ENCODE results near the gene NUFIP1. TPM values are rescaled to one million over a fixed set of nuclear protein-coding genes. Genes with fewer than 3 reads are reported as not detected.
"Not testable (repeated sequence)": the region's sequence is repeated elsewhere in the genome, so short reads cannot be mapped to it uniquely, and the experiment has no call there.

The NUFIP1 gene
- polyA plus RNA-seq, 1 donor (not counting 4 experiments of a cell fraction or from before 2014, with no cell fraction given) = 3.3 TPM

GRCh38 chr13:44951184-44951583 lies 38.1 kb downstream of the NUFIP1 start:
- dilution Hi-C loops (cut with MboI; ENCODE audit: extremely low pct_ligation_motif_present, low sequenced_read_pairs) = no loop called here
- no peak overlapping the region for H3K4me3 ChIP-seq (ENCODE audit: control insufficient read depth in 2 of 3, extremely low read depth in 1 of 3, insufficient read depth in 2 of 3, low read depth in 1 of 3, low read length in 3 of 3)
- H3K9me3 ChIP-seq (ENCODE audit: control insufficient read depth, low read depth, low read length) = no peaks in the 10 kb centered on the region
- no peaks in the 10 kb centered on the region for H3K4me1 ChIP-seq (ENCODE audit: control insufficient read depth, extremely low read depth, insufficient read depth, low read length)
- FAIRE-seq (no peak), DNase-seq (ENCODE audit: low read depth, low spot score) (no peak)
- no peak overlapping the region for H3K27ac ChIP-seq (ENCODE audit: control insufficient read depth, insufficient read depth, low read length)
- H3K4me2 ChIP-seq (ENCODE audit: control insufficient read depth, extremely low read depth, insufficient read depth, low read depth, low read length) = no peak overlapping the region
- H3K79me2 ChIP-seq (ENCODE audit: control insufficient read depth, insufficient read depth, low read length) = no peaks in the 10 kb centered on the region
- H3K9me1 ChIP-seq (ENCODE audit: control insufficient read depth, extremely low read depth, insufficient read depth, low read length) = no peaks in the 10 kb centered on the region
- H4K20me1 ChIP-seq (ENCODE audit: control insufficient read depth, extremely low read depth, insufficient read depth, low read length) = no peaks in the 10 kb centered on the region
- TF ChIP-seq CTCF (optimal IDR thresholded peaks at IDR 0.05 in 1 of 3, IDR thresholded peaks at IDR 0.05 in 1 of 3, conservative IDR thresholded peaks at IDR 0.05 in 1 of 3; ENCODE audit: extremely low read depth in 1 of 3, insufficient read depth in 2 of 3, low read length in 3 of 3) = no peak
- no peak for TF ChIP-seq EZH2 (IDR thresholded peaks at IDR 0.05; ENCODE audit: low read length)
- H3K9ac ChIP-seq (ENCODE audit: control insufficient read depth, extremely low read depth, insufficient read depth, low read length) = no peak overlapping the region
- H3K27me3 ChIP-seq (ENCODE audit: control insufficient read depth, extremely low read depth, insufficient read depth, low read length) = no peaks in the 10 kb centered on the region
- H2AFZ ChIP-seq (ENCODE audit: control insufficient read depth, low read length) = no peak overlapping the region
- H3K36me3 ChIP-seq (ENCODE audit: control insufficient read depth in 2 of 2, extremely low read depth in 1 of 2, insufficient read depth in 2 of 2, low read length in 2 of 2) = no peaks in the 10 kb centered on the region

GRCh38 chr13:44943411-44943810 lies 45.9 kb downstream of the NUFIP1 start:
- H3K4me1 ChIP-seq (ENCODE audit: control insufficient read depth, extremely low read depth, insufficient read depth, low read length); H3K4me2 ChIP-seq (ENCODE audit: control insufficient read depth, extremely low read depth, insufficient read depth, low read depth, low read length); H3K9me3 ChIP-seq (ENCODE audit: control insufficient read depth, low read depth, low read length); dilution Hi-C loops (cut with MboI; ENCODE audit: extremely low pct_ligation_motif_present, low sequenced_read_pairs); H3K9ac ChIP-seq (ENCODE audit: control insufficient read depth, extremely low read depth, insufficient read depth, low read length); H3K79me2 ChIP-seq (ENCODE audit: control insufficient read depth, insufficient read depth, low read length); H2AFZ ChIP-seq (ENCODE audit: control insufficient read depth, low read length); H4K20me1 ChIP-seq (ENCODE audit: control insufficient read depth, extremely low read depth, insufficient read depth, low read length); H3K9me1 ChIP-seq (ENCODE audit: control insufficient read depth, extremely low read depth, insufficient read depth, low read length); H3K4me3 ChIP-seq (ENCODE audit: control insufficient read depth in 2 of 3, extremely low read depth in 1 of 3, insufficient read depth in 2 of 3, low read depth in 1 of 3, low read length in 3 of 3); H3K27ac ChIP-seq (ENCODE audit: control insufficient read depth, insufficient read depth, low read length); H3K27me3 ChIP-seq (ENCODE audit: control insufficient read depth, extremely low read depth, insufficient read depth, low read length); H3K36me3 ChIP-seq (ENCODE audit: control insufficient read depth in 2 of 2, extremely low read depth in 1 of 2, insufficient read depth in 2 of 2, low read length in 2 of 2); DNase-seq (ENCODE audit: low read depth, low spot score): not testable (repeated sequence)
- peak; percentile 56 for FAIRE-seq

GRCh38 chr13:44938854-44939253 lies 50.4 kb downstream of the NUFIP1 start:
- H3K36me3 ChIP-seq (ENCODE audit: control insufficient read depth in 2 of 2, extremely low read depth in 1 of 2, insufficient read depth in 2 of 2, low read length in 2 of 2) = no peaks in the 10 kb centered on the region
- H2AFZ ChIP-seq (ENCODE audit: control insufficient read depth, low read length) = no peak overlapping the region
- no peaks in the 10 kb centered on the region for H3K9me3 ChIP-seq (ENCODE audit: control insufficient read depth, low read depth, low read length)
- H3K4me1 ChIP-seq (ENCODE audit: control insufficient read depth, extremely low read depth, insufficient read depth, low read length) = peaks cover 5% of the 10 kb centered on the region
- no peaks in the 10 kb centered on the region for H3K79me2 ChIP-seq (ENCODE audit: control insufficient read depth, insufficient read depth, low read length)
- no peak overlapping the region for H3K4me2 ChIP-seq (ENCODE audit: control insufficient read depth, extremely low read depth, insufficient read depth, low read depth, low read length)
- no peak overlapping the region for H3K27ac ChIP-seq (ENCODE audit: control insufficient read depth, insufficient read depth, low read length)
- dilution Hi-C loops (cut with MboI; ENCODE audit: extremely low pct_ligation_motif_present, low sequenced_read_pairs) = no loop called here
- H3K27me3 ChIP-seq (ENCODE audit: control insufficient read depth, extremely low read depth, insufficient read depth, low read length) = no peaks in the 10 kb centered on the region
- no peaks in the 10 kb centered on the region for H4K20me1 ChIP-seq (ENCODE audit: control insufficient read depth, extremely low read depth, insufficient read depth, low read length)
- H3K9ac ChIP-seq (ENCODE audit: control insufficient read depth, extremely low read depth, insufficient read depth, low read length) = no peak overlapping the region
- H3K4me3 ChIP-seq (ENCODE audit: control insufficient read depth in 2 of 3, extremely low read depth in 1 of 3, insufficient read depth in 2 of 3, low read depth in 1 of 3, low read length in 3 of 3) = no peak overlapping the region
- FAIRE-seq (no peak), DNase-seq (ENCODE audit: low read depth, low spot score) (no peak)
- TF ChIP-seq EZH2 (IDR thresholded peaks at IDR 0.05; ENCODE audit: low read length) (no peak), CTCF (optimal IDR thresholded peaks at IDR 0.05 in 1 of 3, IDR thresholded peaks at IDR 0.05 in 1 of 3, conservative IDR thresholded peaks at IDR 0.05 in 1 of 3; ENCODE audit: extremely low read depth in 1 of 3, insufficient read depth in 2 of 3, low read length in 3 of 3) (no peak)
- H3K9me1 ChIP-seq (ENCODE audit: control insufficient read depth, extremely low read depth, insufficient read depth, low read length) = no peaks in the 10 kb centered on the region
